A549 (cell line): ENCODE results near the gene NIPBL. TPM values are rescaled to one million over a fixed set of nuclear protein-coding genes. Genes with fewer than 3 reads are reported as not detected.

Source experiments
- ATAC-seq, 2 experiments: fragments of 200-7000 bp in 1 of 2; fragments of >200 bp in 1 of 2; cut with Nextera tagmentation in 1 of 2; cut with Tn5 transposase in 1 of 2; 3 replicates each; pipeline versions ENCODE4 v1.8.0 to v1.9.1; 2018 to 2020; ENCODE audit warnings: mild to moderate bottlenecking in 1 of 2, moderate library complexity in 1 of 2
- CTCF ChIA-PET: fragments of 300-600 bp; sonication (Branson Sonifier 250); formaldehyde crosslinking; extraction: SDS; loops from one replicate; lab custom pipeline; 2021; ENCODE audit warnings: antibody characterized with exemption, inconsistent platforms; lab: Yijun Ruan, JAX
- POLR2A ChIA-PET: fragments of 350-600 bp; formaldehyde crosslinking; extraction: SDS; loops from one replicate; lab custom pipeline; 2021; ENCODE audit warnings: antibody characterized with exemption, inconsistent platforms; lab: Yijun Ruan, JAX
- DNase-seq, 2 experiments: peaks; one replicate each; pipeline versions ENCODE4 v3.0.0 to v3.0.0-alpha.2; 2011 to 2016; ENCODE audit warnings: low read depth in 1 of 2, low spot score in 1 of 2
- FAIRE-seq: peaks from 2 replicates; lab custom pipeline; 2011; peaks lifted over from hg19 to GRCh38; lab: Jason Lieb, UNC
- H3K27ac ChIP-seq, 2 experiments: fragments of >200 bp; sonication (Bioruptor Twin); formaldehyde crosslinking; 3 replicates each; pipeline ENCODE4 v1.5.1; 2016 to 2017
- H3K4me1 ChIP-seq: fragments of >200 bp; sonication (Bioruptor Twin); formaldehyde crosslinking; 3 replicates; pipeline ENCODE4 v1.6.1; 2016
- H3K4me2 ChIP-seq: fragments of >200 bp; sonication (Bioruptor Twin); formaldehyde crosslinking; 3 replicates; pipeline ENCODE4 v1.6.1; 2016
- H3K4me3 ChIP-seq: fragments of >200 bp; sonication (Bioruptor Twin); formaldehyde crosslinking; 3 replicates; pipeline ENCODE4 v1.5.1; 2016
- H3K9me3 ChIP-seq: fragments of >200 bp; sonication (Bioruptor Twin); formaldehyde crosslinking; 3 replicates; pipeline ENCODE4 v1.6.1; 2016
- BHLHE40 ChIP-seq: IDR thresholded peaks from 2 replicates; pipeline ENCODE4 v1.6.1; 2012; ENCODE audit warnings: low read depth, low read length, inconsistent platforms
- CBX8 ChIP-seq: fragments of 200-600 bp; sonication (generic); IDR thresholded peaks from 2 replicates; pipeline ENCODE4 v1.6.1; 2016
- CEBPB ChIP-seq, 2 experiments: fragments of >200 bp in 1 of 2; sonication (Bioruptor Twin) in 1 of 2; formaldehyde crosslinking in 1 of 2; IDR thresholded peaks; 2 replicates each; pipeline ENCODE4 v1.6.1; 2012 to 2016
- EHF ChIP-seq: fragments of 250-450 bp; sonication (Bioruptor Pico); IDR thresholded peaks from 2 replicates; pipeline ENCODE4 v1.5.0; 2020; ENCODE audit warnings: mild to moderate bottlenecking
- EHMT2 ChIP-seq: fragments of 200-600 bp; sonication (generic); IDR thresholded peaks from 2 replicates; pipeline ENCODE4 v1.6.1; 2016; ENCODE audit warnings: antibody characterized with exemption, low read depth, mild to moderate bottlenecking, moderate library complexity
- EP300 ChIP-seq, 2 experiments: fragments of >200 bp; sonication (Bioruptor Twin); formaldehyde crosslinking; IDR thresholded peaks; 2 replicates in 1 of 2; 3 replicates in 1 of 2; pipeline ENCODE4 v1.6.1; 2016 to 2017
- FOSB ChIP-seq: fragments of 250-450 bp; sonication (Bioruptor Pico); IDR thresholded peaks from 2 replicates; pipeline ENCODE4 v1.5.0; 2020; ENCODE audit warnings: mild to moderate bottlenecking, moderate library complexity
- FOXS1 ChIP-seq: fragments of 250-450 bp; sonication (Bioruptor Pico); IDR thresholded peaks from 2 replicates; pipeline ENCODE4 v1.5.0; 2020; ENCODE audit warnings: mild to moderate bottlenecking, moderate library complexity
- GATA3 ChIP-seq: IDR thresholded peaks from 2 replicates; pipeline ENCODE4 v1.6.1; 2012; ENCODE audit warnings: borderline replicate concordance
- HDAC2 ChIP-seq: fragments of 200-600 bp; sonication (generic); IDR thresholded peaks from 2 replicates; pipeline ENCODE4 v1.6.1; 2016
- HOXA7 ChIP-seq: fragments of 250-450 bp; sonication (Bioruptor Pico); IDR thresholded peaks from 2 replicates; pipeline ENCODE4 v1.5.0; 2020; ENCODE audit warnings: mild to moderate bottlenecking, moderate library complexity
- HOXB13 ChIP-seq: fragments of 250-450 bp; sonication (Bioruptor Pico); IDR thresholded peaks from 2 replicates; pipeline ENCODE4 v1.5.0; 2020; ENCODE audit warnings: low read depth, mild to moderate bottlenecking, moderate library complexity
- JUN ChIP-seq, 2 experiments: fragments of >200 bp; sonication (Bioruptor Twin); formaldehyde crosslinking; IDR thresholded peaks; 2 replicates in 1 of 2; 3 replicates in 1 of 2; pipeline ENCODE4 v1.6.1; 2016 to 2017
- KDM1A ChIP-seq: fragments of 200-600 bp; sonication (generic); IDR thresholded peaks from 2 replicates; pipeline ENCODE4 v1.6.1; 2016; ENCODE audit warnings: low read depth, mild to moderate bottlenecking
- MAFK ChIP-seq: fragments of 450-650 bp; IDR thresholded peaks from 2 replicates; pipeline ENCODE4 v1.6.1; 2014; ENCODE audit not compliant: partially characterized antibody
- MAZ ChIP-seq: fragments of 150-350 bp; IDR thresholded peaks from 2 replicates; pipeline ENCODE4 v1.6.1; 2014; ENCODE audit warnings: antibody characterized with exemption, low read depth, low read length, borderline replicate concordance
- NFE2L2 ChIP-seq: fragments of 150-350 bp; conservative IDR thresholded peaks from 2 replicates; pipeline ENCODE4 v1.6.1; 2014; ENCODE audit warnings: low read length
- NPAS2 ChIP-seq: fragments of 250-450 bp; sonication (Bioruptor Pico); IDR thresholded peaks from 2 replicates; pipeline ENCODE4 v1.8.0; 2022; ENCODE audit warnings: mild to moderate bottlenecking, moderate library complexity, borderline replicate concordance
- PHF8 ChIP-seq: fragments of 200-600 bp; sonication (generic); IDR thresholded peaks from 2 replicates; pipeline ENCODE4 v1.6.1; 2016; ENCODE audit warnings: low read depth, mild to moderate bottlenecking, antibody characterized with exemption, moderate library complexity, borderline replicate concordance
- POLR2AphosphoS2 ChIP-seq: conservative IDR thresholded peaks from 2 replicates; pipeline ENCODE4 v1.6.1; 2012; ENCODE audit warnings: low read length, improper control_type of control experiment, inconsistent platforms
- RAD21 ChIP-seq, 2 experiments: fragments of >200 bp in 1 of 2; sonication (Bioruptor Twin) in 1 of 2; formaldehyde crosslinking in 1 of 2; IDR thresholded peaks in 1 of 2; conservative IDR thresholded peaks in 1 of 2; 2 replicates in 1 of 2; 3 replicates in 1 of 2; pipeline ENCODE4 v1.6.1; 2012 to 2018; ENCODE audit warnings: inconsistent platforms in 1 of 2
- RCOR1 ChIP-seq: fragments of 150-350 bp; IDR thresholded peaks from 2 replicates; pipeline ENCODE4 v1.6.1; 2014; ENCODE audit warnings: antibody characterized with exemption, low read length, low read depth
- RFX5 ChIP-seq: fragments of 450-650 bp; IDR thresholded peaks from 2 replicates; pipeline ENCODE4 v1.7.1; 2014; ENCODE audit warnings: antibody characterized with exemption, mild to moderate bottlenecking, moderate library complexity
- ZC3H11A ChIP-seq: fragments of 450-650 bp; IDR thresholded peaks from 2 replicates; pipeline ENCODE4 v1.6.1; 2014; ENCODE audit warnings: antibody characterized with exemption, mild to moderate bottlenecking
- ZNF302 ChIP-seq: fragments of 250-450 bp; sonication (Bioruptor Pico); IDR thresholded peaks from 2 replicates; pipeline ENCODE4 v1.9.0; 2021; ENCODE audit warnings: inconsistent platforms, mild to moderate bottlenecking, moderate library complexity
- WGBS: methylation state at CpG from one replicate; pipeline ENCODE4 v1.1.6; 2017; ENCODE audit errors: missing lambda C conversion rate; 5-methylcytosine and 5-hydroxymethylcytosine counted together
- polyA plus RNA-seq, 4 experiments: library from polyadenylated mRNA; depleted of rRNA in 3 of 4; stranded (reverse); fragments of >200 nt; fragmentation: RNase III in 1 of 4; extraction: RNeasy Plus Mini Kit Qiagen cat#74134 plus additional on column Dnase treatment in 1 of 4; gene quantifications; 2 replicates in 3 of 4; 3 replicates in 1 of 4; pipeline ENCODE4 v1.2.3, GENCODE V29; 2011 to 2017
- TF ChIP-seq, protein P1 (sequence below): fragments of 150-350 bp; IDR thresholded peaks from 2 replicates; pipeline ENCODE4 v1.6.1; 2014; ENCODE audit warnings: low read depth, mild to moderate bottlenecking, low read length
- TF ChIP-seq, protein P2 (sequence below): IDR thresholded peaks from 2 replicates; pipeline ENCODE4 v1.6.1; 2012
- TF ChIP-seq, protein P3 (sequence below): fragments of 450-650 bp; IDR thresholded peaks from 2 replicates; pipeline ENCODE4 v1.6.1; 2014; ENCODE audit warnings: antibody characterized with exemption
- TF ChIP-seq, protein P4 (sequence below): IDR thresholded peaks from 2 replicates; pipeline ENCODE4 v1.6.1; 2012; ENCODE audit warnings: low read depth, borderline replicate concordance

NIPBL gene
- polyA plus RNA-seq, 2 of the 4 experiments (the other 2 are of a cell fraction) = 12.4 to 33.4 TPM

- FAIRE-seq (no peak), ATAC-seq (no peak), DNase-seq (no peak)
- CTCF ChIA-PET = interaction anchor here (1.7 kb wide), 1 partner anchor 11 kb away, joined by 7 read pairs; no protein-coding TSS in a partner anchor
- TF ChIP-seq, protein P1, sequence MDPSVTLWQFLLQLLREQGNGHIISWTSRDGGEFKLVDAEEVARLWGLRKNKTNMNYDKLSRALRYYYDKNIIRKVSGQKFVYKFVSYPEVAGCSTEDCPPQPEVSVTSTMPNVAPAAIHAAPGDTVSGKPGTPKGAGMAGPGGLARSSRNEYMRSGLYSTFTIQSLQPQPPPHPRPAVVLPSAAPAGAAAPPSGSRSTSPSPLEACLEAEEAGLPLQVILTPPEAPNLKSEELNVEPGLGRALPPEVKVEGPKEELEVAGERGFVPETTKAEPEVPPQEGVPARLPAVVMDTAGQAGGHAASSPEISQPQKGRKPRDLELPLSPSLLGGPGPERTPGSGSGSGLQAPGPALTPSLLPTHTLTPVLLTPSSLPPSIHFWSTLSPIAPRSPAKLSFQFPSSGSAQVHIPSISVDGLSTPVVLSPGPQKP = no peak
- TF ChIP-seq JUN (IDR thresholded peaks at IDR 0.05) (no peak), NFE2L2 (no peak), FOSB (CRISPR knock-in tag) (no peak), RFX5 (no peak), BHLHE40 (no peak), MAZ (no peak), GATA3 (no peak), EP300 (IDR thresholded peaks at IDR 0.05) (no peak), MAFK (no peak), RAD21 (conservative IDR thresholded peaks at IDR 0.05 in 1 of 2, IDR thresholded peaks at IDR 0.05 in 1 of 2) (no peak), CEBPB (IDR thresholded peaks at IDR 0.05) (no peak; a peak in 1 of 4 replicates), ZNF302 (CRISPR knock-in tag) (no peak), RCOR1 (no peak), KDM1A (no peak), EHF (CRISPR knock-in tag) (no peak), NPAS2 (no peak)
- no peak overlapping the region for H3K4me2 ChIP-seq
- peaks cover 16% of the 10 kb centered on the region for H3K4me1 ChIP-seq
- H3K27ac ChIP-seq = no peak overlapping the region
- POLR2A ChIA-PET = no interaction called here
- H3K4me3 ChIP-seq = no peak overlapping the region
- 88% methylated on average over 3 of the region's 3 CpGs for WGBS
- no peaks in the 10 kb centered on the region for H3K9me3 ChIP-seq
Measured at GRCh38 chr5:36934740-36935356, 58.3 kb downstream of the NIPBL start.

- peaks cover 25% of the 10 kb centered on the region for H3K4me1 ChIP-seq
- 95% methylated on average over 1 of the region's 1 CpG for WGBS
- TF ChIP-seq EHMT2 (no peak), CBX8 (no peak), MAFK (no peak), HOXB13 (CRISPR knock-in tag) (no peak), GATA3 (no peak)
- no peak overlapping the region for H3K27ac ChIP-seq
- ChIA-PET CTCF (interaction anchor here (1.3 to 1.7 kb wide), 2 partner anchors 10 kb away, joined by 3 to 7 read pairs; no protein-coding TSS in a partner anchor), POLR2A (no interaction called here)
- DNase-seq (no peak), ATAC-seq (no peak), FAIRE-seq (no peak)
- H3K4me2 ChIP-seq = no peak overlapping the region
- H3K9me3 ChIP-seq = no peaks in the 10 kb centered on the region
- H3K4me3 ChIP-seq = no peak overlapping the region
Measured at GRCh38 chr5:36935805-36936204, 59.2 kb downstream of the NIPBL start.

DNA sequence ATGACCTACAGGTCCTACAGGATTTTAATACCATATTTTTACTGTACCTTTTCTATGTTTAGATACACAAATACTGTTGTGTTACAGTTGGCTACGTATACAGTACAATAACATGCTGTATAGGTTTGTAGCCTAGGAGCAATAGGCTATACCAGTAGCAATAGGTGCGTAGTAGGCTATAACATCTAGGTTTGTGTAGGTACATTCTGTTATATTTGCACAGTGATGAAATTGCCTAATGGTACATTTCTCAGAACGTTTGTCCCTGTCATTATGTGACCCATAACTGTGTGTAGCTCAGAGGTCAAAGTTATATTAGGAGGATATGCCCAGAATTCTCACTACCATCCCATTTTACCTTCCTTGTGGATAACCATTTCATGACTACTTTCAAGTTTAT is 59.7 kb downstream of the NIPBL start:
- no peak for FAIRE-seq
- no peak overlapping the region for H3K4me2 ChIP-seq
- no peak overlapping the region for H3K4me3 ChIP-seq
- no peak for ATAC-seq
- CTCF ChIA-PET = interaction anchor here (1.3 kb wide), 1 partner anchor 9 kb away, joined by 3 read pairs; no protein-coding TSS in a partner anchor
- POLR2A ChIA-PET = no interaction called here
- no peak for DNase-seq
- H3K27ac ChIP-seq = no peak overlapping the region
- 64% methylated on average over 3 of the region's 3 CpGs for WGBS
- TF ChIP-seq, protein P2, sequence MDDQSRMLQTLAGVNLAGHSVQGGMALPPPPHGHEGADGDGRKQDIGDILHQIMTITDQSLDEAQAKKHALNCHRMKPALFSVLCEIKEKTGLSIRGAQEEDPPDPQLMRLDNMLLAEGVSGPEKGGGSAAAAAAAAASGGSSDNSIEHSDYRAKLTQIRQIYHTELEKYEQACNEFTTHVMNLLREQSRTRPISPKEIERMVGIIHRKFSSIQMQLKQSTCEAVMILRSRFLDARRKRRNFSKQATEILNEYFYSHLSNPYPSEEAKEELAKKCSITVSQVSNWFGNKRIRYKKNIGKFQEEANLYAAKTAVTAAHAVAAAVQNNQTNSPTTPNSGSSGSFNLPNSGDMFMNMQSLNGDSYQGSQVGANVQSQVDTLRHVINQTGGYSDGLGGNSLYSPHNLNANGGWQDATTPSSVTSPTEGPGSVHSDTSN = no peak
- TF ChIP-seq NPAS2 (no peak), POLR2AphosphoS2 (no peak), RCOR1 (no peak), ZC3H11A (no peak), PHF8 (no peak), NFE2L2 (no peak), EP300 (IDR thresholded peaks at IDR 0.05) (no peak), JUN (IDR thresholded peaks at IDR 0.05) (no peak), FOXS1 (CRISPR knock-in tag) (no peak), HOXA7 (CRISPR knock-in tag) (no peak), HDAC2 (no peak)
- TF ChIP-seq, protein P3, sequence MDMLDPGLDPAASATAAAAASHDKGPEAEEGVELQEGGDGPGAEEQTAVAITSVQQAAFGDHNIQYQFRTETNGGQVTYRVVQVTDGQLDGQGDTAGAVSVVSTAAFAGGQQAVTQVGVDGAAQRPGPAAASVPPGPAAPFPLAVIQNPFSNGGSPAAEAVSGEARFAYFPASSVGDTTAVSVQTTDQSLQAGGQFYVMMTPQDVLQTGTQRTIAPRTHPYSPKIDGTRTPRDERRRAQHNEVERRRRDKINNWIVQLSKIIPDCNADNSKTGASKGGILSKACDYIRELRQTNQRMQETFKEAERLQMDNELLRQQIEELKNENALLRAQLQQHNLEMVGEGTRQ = no peak
- TF ChIP-seq, protein P4, sequence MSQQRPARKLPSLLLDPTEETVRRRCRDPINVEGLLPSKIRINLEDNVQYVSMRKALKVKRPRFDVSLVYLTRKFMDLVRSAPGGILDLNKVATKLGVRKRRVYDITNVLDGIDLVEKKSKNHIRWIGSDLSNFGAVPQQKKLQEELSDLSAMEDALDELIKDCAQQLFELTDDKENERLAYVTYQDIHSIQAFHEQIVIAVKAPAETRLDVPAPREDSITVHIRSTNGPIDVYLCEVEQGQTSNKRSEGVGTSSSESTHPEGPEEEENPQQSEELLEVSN = no peak
- no peaks in the 10 kb centered on the region for H3K9me3 ChIP-seq
- H3K4me1 ChIP-seq = peaks cover 26% of the 10 kb centered on the region
